ENCODE measurements around the gene TAS2R39. TPM values are rescaled to one million over a fixed set of nuclear protein-coding genes. Genes with fewer than 3 reads are reported as not detected.

Gene TAS2R39
- total and polyA plus RNA-seq, 12 donors = not detected

- 69 to 75% (median 74%) methylated on average over 4 of the region's 4 CpGs for WGBS, 4 donors
- Histone ChIP-seq H3K9me3 (replicated peaks in 1 of 3) (no peaks in the 10 kb centered on the region), H3K27me3 (no peaks in the 10 kb centered on the region), H3K27ac (no peak overlapping the region), H3K4me1 (replicated peaks in 1 of 2) (peaks cover 0 to 5% of the 10 kb centered on the region in 2 donors), H3K36me3 (replicated peaks in 1 of 2) (no peaks in the 10 kb centered on the region), H3K4me3 (no peak overlapping the region)
- intact Hi-C loops (cut with DNase I) = no loop called here
- DNase-seq = no peak
- TF ChIP-seq CTCF (IDR thresholded peaks at IDR 0.05) (no peak), POLR2A (IDR thresholded peaks at IDR 0.05) (no peak)
Measured at GRCh38 chr7:143223784-143224183, 40.6 kb downstream of the TAS2R39 start.

- TF ChIP-seq CTCF (IDR thresholded peaks at IDR 0.05) = no peak
- intact Hi-C loops (cut with DNase I) = no loop called here
- Histone ChIP-seq H3K27ac (no peak overlapping the region), H3K4me3 (no peak overlapping the region), H3K9me3 (replicated peaks in 1 of 3) (no peaks in the 10 kb centered on the region), H3K36me3 (replicated peaks in 1 of 2) (no peaks in the 10 kb centered on the region), H3K4me1 (replicated peaks in 1 of 2) (peaks cover 0 to 5% of the 10 kb centered on the region in 2 donors), H3K27me3 (no peaks in the 10 kb centered on the region)
- WGBS, 4 donors = 84 to 90% (median 87%) methylated on average over 5 of the region's 5 CpGs
- no peak for DNase-seq
Measured at GRCh38 chr7:143225047-143225446, 41.8 kb downstream of the TAS2R39 start.

GRCh38 chr7:143227806-143228205 lies 44.6 kb downstream of the TAS2R39 start:
- no peaks in the 10 kb centered on the region for H3K36me3 ChIP-seq (replicated peaks in 1 of 2)
- 21 to 45% (median 39%) methylated on average over 1 of the region's 1 CpG for WGBS, 4 donors
- no peak overlapping the region for H3K4me3 ChIP-seq
- no peak overlapping the region for H3K27ac ChIP-seq
- intact Hi-C loops (cut with DNase I) = no loop called here
- H3K9me3 ChIP-seq (replicated peaks in 1 of 3) = no peaks in the 10 kb centered on the region
- H3K27me3 ChIP-seq = no peaks in the 10 kb centered on the region
- TF ChIP-seq POLR2A (IDR thresholded peaks at IDR 0.05) (no peak), CTCF (IDR thresholded peaks at IDR 0.05) (no peak)
- no peak for DNase-seq
- H3K4me1 ChIP-seq (replicated peaks in 1 of 2) = peaks cover 0 to 5% of the 10 kb centered on the region in 2 donors

GRCh38 chr7:143229054-143229790 lies 46.0 kb downstream of the TAS2R39 start:
- 39 to 48% (median 41%) methylated on average over 9 of the region's 9 CpGs for WGBS, 4 donors
- Histone ChIP-seq H3K36me3 (replicated peaks in 1 of 2) (no peaks in the 10 kb centered on the region), H3K27me3 (no peaks in the 10 kb centered on the region), H3K9me3 (replicated peaks in 1 of 3) (no peaks in the 10 kb centered on the region), H3K4me1 (replicated peaks in 1 of 2) (peaks cover 0 to 5% of the 10 kb centered on the region in 2 donors), H3K27ac (no peak overlapping the region), H3K4me3 (no peak overlapping the region)
- no peak for DNase-seq
- intact Hi-C loops (cut with DNase I) = no loop called here
- TF ChIP-seq CTCF (IDR thresholded peaks at IDR 0.05) = no peak
- no peak for TF ChIP-seq POLR2A (IDR thresholded peaks at IDR 0.05)

Data from adrenal gland (tissue), 12 donors.